Fibroblast of villous mesenchyme (primary cell): ENCODE data around the gene OR9Q1. TPM values are rescaled to one million over a fixed set of nuclear protein-coding genes. Genes with fewer than 3 reads are reported as not detected.

Experiments
- DNase-seq: peaks from one replicate; pipeline ENCODE4 v3.0.0-alpha.2; 2010; ENCODE audit warnings: low read depth
- H3K4me3 ChIP-seq: 2 replicates; pipeline ENCODE4 v1.5.1; 2011; ENCODE audit warnings: low read depth, mild to moderate bottlenecking, low read length
- CTCF ChIP-seq: IDR thresholded peaks from 2 replicates; pipeline ENCODE4 v1.5.1; 2012; ENCODE audit warnings: low read depth, mild to moderate bottlenecking, low read length; ENCODE audit not compliant: insufficient read depth
- total RNA-seq: library from RNA; depleted of rRNA; stranded (reverse); fragments of >200 nt; gene quantifications from 2 replicates; pipeline ENCODE4 v1.2.3, GENCODE V29; 2012

OR9Q1 gene
- total RNA-seq, 1 donor, result not detected

GRCh38 chr11:58164990-58165389 is 141.3 kb downstream of the OR9Q1 start:
- no peak for TF ChIP-seq CTCF
- no peak overlapping the region for H3K4me3 ChIP-seq

GRCh38 chr11:58165504-58166106 is 141.9 kb downstream of the OR9Q1 start:
- no peak overlapping the region for H3K4me3 ChIP-seq
- no peak for DNase-seq
- no peak for TF ChIP-seq CTCF

More at GRCh38 chr11:58164990-58165389, 141.3 kb downstream of the OR9Q1 start:
- DNase-seq, result no peak

- DNase-seq, result no peak
- no peak for TF ChIP-seq CTCF
- H3K4me3 ChIP-seq, result no peak overlapping the region
Observed at GRCh38 chr11:58177409-58178054, 153.9 kb downstream of the OR9Q1 start.

- DNase-seq, result no peak
- H3K4me3 ChIP-seq, result no peak overlapping the region
- TF ChIP-seq CTCF, result no peak
Observed at GRCh38 chr11:58178444-58178843, 154.8 kb downstream of the OR9Q1 start.

GRCh38 chr11:58179648-58180047 is 156.0 kb downstream of the OR9Q1 start:
- DNase-seq, result no peak
- TF ChIP-seq CTCF, result no peak
- no peak overlapping the region for H3K4me3 ChIP-seq

GRCh38 chr11:58186938-58187337 is 163.3 kb downstream of the OR9Q1 start:
- DNase-seq, result no peak
- no peak for TF ChIP-seq CTCF
- H3K4me3 ChIP-seq, result no peak overlapping the region

GRCh38 chr11:58188770-58189169 is 165.1 kb downstream of the OR9Q1 start, which contains the start of gene OR9Q2:
Gene OR9Q2, plus strand, starts transcription at chr11:58189070. Its CDS starts 1,421 bp downstream, at chr11:58190491.
- no peak for TF ChIP-seq CTCF
- no peak within 1 kb of the TSS for H3K4me3 ChIP-seq
- DNase-seq, result no peak
